ENCODE results near the gene FAM53A. TPM values are rescaled to one million over a fixed set of nuclear protein-coding genes. Genes with fewer than 3 reads are reported as not detected.

Gene FAM53A
- total and polyA plus RNA-seq, 4 donors = 1.1 to 3.5 (median 2.4) TPM

- Histone ChIP-seq H3K36me3 (ENCODE audit: control insufficient read depth, insufficient read depth, low read length) (peaks cover under 1% of the 10 kb centered on the region), H3K27ac (ENCODE audit: low read depth, low read length) (no peak overlapping the region), H3K27me3 (ENCODE audit: control insufficient read depth, insufficient read depth, low read length) (no peaks in the 10 kb centered on the region), H3K9me3 (ENCODE audit: control insufficient read depth, insufficient read depth, low read length) (no peaks in the 10 kb centered on the region), H3K4me1 (ENCODE audit: control insufficient read depth, insufficient read depth, low read length) (no peaks in the 10 kb centered on the region), H3K4me3 (ENCODE audit: low read depth, low read length) (no peak overlapping the region)
- DNase-seq (ENCODE audit: low read depth in 4 of 6, low spot score in 6 of 6) = no peak
- 59% methylated on average over 5 of the region's 6 CpGs for WGBS (ENCODE audit: insufficient coverage)
Observed at GRCh38 chr4:1616557-1616930, 67.6 kb downstream of the FAM53A start.

GRCh38 chr4:1615786-1616556, 68.1 kb downstream of the FAM53A start:
- WGBS (ENCODE audit: insufficient coverage) = 87% methylated on average over 19 of the region's 22 CpGs
- Histone ChIP-seq H3K36me3 (ENCODE audit: control insufficient read depth, insufficient read depth, low read length) (peaks cover 2% of the 10 kb centered on the region), H3K9me3 (ENCODE audit: control insufficient read depth, insufficient read depth, low read length) (no peaks in the 10 kb centered on the region), H3K27ac (ENCODE audit: low read depth, low read length) (no peak overlapping the region), H3K4me3 (ENCODE audit: low read depth, low read length) (no peak overlapping the region), H3K27me3 (ENCODE audit: control insufficient read depth, insufficient read depth, low read length) (no peaks in the 10 kb centered on the region), H3K4me1 (ENCODE audit: control insufficient read depth, insufficient read depth, low read length) (no peaks in the 10 kb centered on the region)
- no peak for DNase-seq (ENCODE audit: low read depth in 4 of 6, low spot score in 6 of 6)

GRCh38 chr4:1614854-1615595, 69.1 kb downstream of the FAM53A start:
- WGBS (ENCODE audit: insufficient coverage) = 87% methylated on average over 37 of the region's 37 CpGs
- Histone ChIP-seq H3K9me3 (ENCODE audit: control insufficient read depth, insufficient read depth, low read length) (no peaks in the 10 kb centered on the region), H3K4me1 (ENCODE audit: control insufficient read depth, insufficient read depth, low read length) (no peaks in the 10 kb centered on the region), H3K27ac (ENCODE audit: low read depth, low read length) (no peak overlapping the region), H3K4me3 (ENCODE audit: low read depth, low read length) (no peak overlapping the region), H3K36me3 (ENCODE audit: control insufficient read depth, insufficient read depth, low read length) (peaks cover 2% of the 10 kb centered on the region), H3K27me3 (ENCODE audit: control insufficient read depth, insufficient read depth, low read length) (no peaks in the 10 kb centered on the region)
- no peak for DNase-seq (ENCODE audit: low read depth in 4 of 6, low spot score in 6 of 6)

GRCh38 chr4:1614502-1614853, 69.6 kb downstream of the FAM53A start:
- Histone ChIP-seq H3K9me3 (ENCODE audit: control insufficient read depth, insufficient read depth, low read length) (no peaks in the 10 kb centered on the region), H3K27me3 (ENCODE audit: control insufficient read depth, insufficient read depth, low read length) (no peaks in the 10 kb centered on the region), H3K27ac (ENCODE audit: low read depth, low read length) (no peak overlapping the region), H3K36me3 (ENCODE audit: control insufficient read depth, insufficient read depth, low read length) (peaks cover 2% of the 10 kb centered on the region), H3K4me3 (ENCODE audit: low read depth, low read length) (no peak overlapping the region), H3K4me1 (ENCODE audit: control insufficient read depth, insufficient read depth, low read length) (no peaks in the 10 kb centered on the region)
- no peak for DNase-seq (ENCODE audit: low read depth in 4 of 6, low spot score in 6 of 6)
- 81% methylated on average over 17 of the region's 17 CpGs for WGBS (ENCODE audit: insufficient coverage)

- WGBS (ENCODE audit: insufficient coverage) = 90% methylated on average over 17 of the region's 17 CpGs
- H3K4me1 ChIP-seq (ENCODE audit: control insufficient read depth, insufficient read depth, low read length) = peaks cover 1% of the 10 kb centered on the region
- H3K27me3 ChIP-seq (ENCODE audit: control insufficient read depth, insufficient read depth, low read length) = no peaks in the 10 kb centered on the region
- no peaks in the 10 kb centered on the region for H3K9me3 ChIP-seq (ENCODE audit: control insufficient read depth, insufficient read depth, low read length)
- H3K4me3 ChIP-seq (ENCODE audit: low read depth, low read length) = no peak overlapping the region
- DNase-seq (ENCODE audit: low read depth in 4 of 6, low spot score in 6 of 6) = no peak
- peaks cover 2% of the 10 kb centered on the region for H3K36me3 ChIP-seq (ENCODE audit: control insufficient read depth, insufficient read depth, low read length)
- no peak overlapping the region for H3K27ac ChIP-seq (ENCODE audit: low read depth, low read length)
Observed at GRCh38 chr4:1614049-1614448, 70.1 kb downstream of the FAM53A start.

GRCh38 chr4:1613099-1613495, 71.0 kb downstream of the FAM53A start:
- Histone ChIP-seq H3K9me3 (ENCODE audit: control insufficient read depth, insufficient read depth, low read length) (no peaks in the 10 kb centered on the region), H3K27me3 (ENCODE audit: control insufficient read depth, insufficient read depth, low read length) (peaks cover 2% of the 10 kb centered on the region), H3K4me3 (ENCODE audit: low read depth, low read length) (no peak overlapping the region), H3K27ac (ENCODE audit: low read depth, low read length) (no peak overlapping the region), H3K36me3 (ENCODE audit: control insufficient read depth, insufficient read depth, low read length) (peaks cover 2% of the 10 kb centered on the region), H3K4me1 (ENCODE audit: control insufficient read depth, insufficient read depth, low read length) (peaks cover 11% of the 10 kb centered on the region)
- no peak for DNase-seq (ENCODE audit: low read depth in 4 of 6, low spot score in 6 of 6)
- no CpG with 5 or more reads among the region's 9 CpGs for WGBS (ENCODE audit: insufficient coverage)

GRCh38 chr4:1612278-1613098, 71.6 kb downstream of the FAM53A start:
- WGBS (ENCODE audit: insufficient coverage) = 88% methylated on average over 27 of the region's 29 CpGs
- H3K27ac ChIP-seq (ENCODE audit: low read depth, low read length) = no peak overlapping the region

GRCh38 chr4:1611501-1611870, 72.6 kb downstream of the FAM53A start:
- H3K4me3 ChIP-seq (ENCODE audit: low read depth, low read length) = no peak overlapping the region
- 52% methylated on average over 9 of the region's 9 CpGs for WGBS (ENCODE audit: insufficient coverage)
- H3K9me3 ChIP-seq (ENCODE audit: control insufficient read depth, insufficient read depth, low read length) = no peaks in the 10 kb centered on the region
- no peak for DNase-seq (ENCODE audit: low read depth in 4 of 6, low spot score in 6 of 6)
- no peak overlapping the region for H3K27ac ChIP-seq (ENCODE audit: low read depth, low read length)
- peaks cover 2% of the 10 kb centered on the region for H3K36me3 ChIP-seq (ENCODE audit: control insufficient read depth, insufficient read depth, low read length)
- H3K4me1 ChIP-seq (ENCODE audit: control insufficient read depth, insufficient read depth, low read length) = peaks cover 11% of the 10 kb centered on the region
- H3K27me3 ChIP-seq (ENCODE audit: control insufficient read depth, insufficient read depth, low read length) = peaks cover 4% of the 10 kb centered on the region

More at GRCh38 chr4:1612278-1613098, 71.6 kb downstream of the FAM53A start:
- peaks cover 11% of the 10 kb centered on the region for H3K4me1 ChIP-seq (ENCODE audit: control insufficient read depth, insufficient read depth, low read length)
- DNase-seq (ENCODE audit: low read depth in 4 of 6, low spot score in 6 of 6) = no peak
- peaks cover 2% of the 10 kb centered on the region for H3K27me3 ChIP-seq (ENCODE audit: control insufficient read depth, insufficient read depth, low read length)
- no peaks in the 10 kb centered on the region for H3K9me3 ChIP-seq (ENCODE audit: control insufficient read depth, insufficient read depth, low read length)
- peaks cover 2% of the 10 kb centered on the region for H3K36me3 ChIP-seq (ENCODE audit: control insufficient read depth, insufficient read depth, low read length)
- H3K4me3 ChIP-seq (ENCODE audit: low read depth, low read length) = no peak overlapping the region

GRCh38 chr4:1610791-1611500, 73.2 kb downstream of the FAM53A start:
- Histone ChIP-seq H3K4me3 (ENCODE audit: low read depth, low read length) (no peak overlapping the region), H3K36me3 (ENCODE audit: control insufficient read depth, insufficient read depth, low read length) (peaks cover 2% of the 10 kb centered on the region), H3K4me1 (ENCODE audit: control insufficient read depth, insufficient read depth, low read length) (peaks cover 11% of the 10 kb centered on the region), H3K9me3 (ENCODE audit: control insufficient read depth, insufficient read depth, low read length) (no peaks in the 10 kb centered on the region), H3K27ac (ENCODE audit: low read depth, low read length) (no peak overlapping the region), H3K27me3 (ENCODE audit: control insufficient read depth, insufficient read depth, low read length) (peaks cover 4% of the 10 kb centered on the region)
- WGBS (ENCODE audit: insufficient coverage) = 86% methylated on average over 21 of the region's 21 CpGs
- DNase-seq (ENCODE audit: low read depth in 4 of 6, low spot score in 6 of 6) = no peak
